Peyer's patch (tissue), 4 donors: ENCODE results near the gene ZNF774.

Source experiments
- CTCF ChIP-seq, 6 experiments: fragments of 450-650 bp in 4 of 6; fragments of 200-600 bp in 2 of 6; sonication (generic) in 1 of 6; IDR thresholded peaks; one replicate each; pipeline ENCODE4 v1.5.1; 2017 to 2019; ENCODE audit warnings: antibody characterized with exemption in 6 of 6, mild to moderate bottlenecking in 3 of 6, moderate library complexity in 1 of 6
- POLR2A ChIP-seq, 2 donors: fragments of 450-650 bp; IDR thresholded peaks; one replicate each; pipeline ENCODE4 v1.5.1; 2017; ENCODE audit warnings: antibody characterized with exemption in 2 of 2, mild to moderate bottlenecking in 2 of 2, moderate library complexity in 2 of 2

- TF ChIP-seq POLR2A (IDR thresholded peaks at IDR 0.05) (no peak), CTCF (IDR thresholded peaks at IDR 0.05) (no peak)
Observed at GRCh38 chr15:90309020-90309419, 43.1 kb upstream of the ZNF774 start.
